ENCODE results near the gene ADGRL3. TPM values are rescaled to one million over a fixed set of nuclear protein-coding genes. Genes with fewer than 3 reads are reported as not detected.
"Not testable (repeated sequence)": the region's sequence is repeated elsewhere in the genome, so short reads cannot be mapped to it uniquely, and the experiment has no call there.

The ADGRL3 gene
- total RNA-seq, 1 experiment from 2014 or later, result not detected

DNA sequence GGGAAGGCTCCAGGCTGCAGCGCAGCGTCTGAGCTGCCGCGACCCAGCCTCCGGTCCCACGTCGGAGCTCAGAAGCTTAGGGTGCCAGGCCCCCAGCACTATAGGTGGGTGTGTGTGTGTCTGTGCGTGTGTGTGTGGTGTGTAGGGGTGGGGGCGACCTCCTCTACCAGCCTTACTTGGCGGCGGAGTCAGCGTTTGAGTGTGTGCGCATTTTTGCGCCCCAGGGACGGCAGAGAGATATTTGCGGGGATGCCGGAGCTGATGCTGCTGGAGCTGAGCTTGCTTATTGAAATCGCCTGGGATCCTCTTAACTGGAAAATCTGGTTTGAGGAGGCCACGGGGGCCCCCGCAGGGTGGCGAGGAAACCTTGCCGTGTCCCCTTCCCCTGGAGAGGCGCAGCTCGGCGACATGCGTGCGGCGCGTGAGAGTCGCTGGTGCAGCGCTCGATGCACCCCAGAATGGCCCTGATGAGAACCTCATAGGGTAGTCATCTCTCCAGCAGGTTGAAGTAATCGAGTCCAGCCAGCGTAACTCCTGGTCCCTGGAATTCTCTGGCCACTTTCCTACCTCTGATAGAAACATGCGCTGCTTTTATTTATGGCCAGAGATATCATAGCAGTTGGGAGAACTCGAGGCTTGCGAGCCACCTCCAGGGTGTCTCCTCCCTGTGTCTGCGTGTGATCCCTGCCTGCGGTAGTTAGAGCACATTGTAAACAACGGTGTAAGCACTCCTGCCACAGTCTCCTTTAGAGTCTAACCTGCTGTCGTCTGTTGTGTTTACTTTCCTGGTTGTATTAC is 2.7 kb downstream of the ADGRL3 start:
- in situ Hi-C loops (cut with HindIII; ENCODE audit: low pct_unique_long_range_greater_than_20kb, low sequenced_read_pairs), result no loop called here
- no peak for DNase-seq (ENCODE audit: low read depth)

DNA sequence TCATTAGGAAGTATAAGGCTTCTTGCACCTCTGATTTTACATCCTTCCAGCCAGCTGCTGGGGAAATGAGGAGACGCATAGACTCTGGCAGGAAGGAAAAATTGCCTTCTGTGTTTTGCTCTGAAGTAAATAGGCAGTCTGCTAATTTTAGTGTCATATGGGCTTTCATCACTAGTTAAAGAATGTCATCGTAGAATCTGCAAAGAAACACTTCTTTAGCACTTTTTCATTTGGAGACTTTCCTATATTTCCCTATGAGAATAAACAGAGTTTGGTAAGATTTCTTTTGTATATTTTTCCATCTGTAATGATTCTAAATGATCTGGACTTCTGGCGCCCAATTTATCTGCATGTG is 3.3 kb downstream of the ADGRL3 start:
- in situ Hi-C loops (cut with HindIII; ENCODE audit: low pct_unique_long_range_greater_than_20kb, low sequenced_read_pairs), result no loop called here
- DNase-seq (ENCODE audit: low read depth), result no peak

DNA sequence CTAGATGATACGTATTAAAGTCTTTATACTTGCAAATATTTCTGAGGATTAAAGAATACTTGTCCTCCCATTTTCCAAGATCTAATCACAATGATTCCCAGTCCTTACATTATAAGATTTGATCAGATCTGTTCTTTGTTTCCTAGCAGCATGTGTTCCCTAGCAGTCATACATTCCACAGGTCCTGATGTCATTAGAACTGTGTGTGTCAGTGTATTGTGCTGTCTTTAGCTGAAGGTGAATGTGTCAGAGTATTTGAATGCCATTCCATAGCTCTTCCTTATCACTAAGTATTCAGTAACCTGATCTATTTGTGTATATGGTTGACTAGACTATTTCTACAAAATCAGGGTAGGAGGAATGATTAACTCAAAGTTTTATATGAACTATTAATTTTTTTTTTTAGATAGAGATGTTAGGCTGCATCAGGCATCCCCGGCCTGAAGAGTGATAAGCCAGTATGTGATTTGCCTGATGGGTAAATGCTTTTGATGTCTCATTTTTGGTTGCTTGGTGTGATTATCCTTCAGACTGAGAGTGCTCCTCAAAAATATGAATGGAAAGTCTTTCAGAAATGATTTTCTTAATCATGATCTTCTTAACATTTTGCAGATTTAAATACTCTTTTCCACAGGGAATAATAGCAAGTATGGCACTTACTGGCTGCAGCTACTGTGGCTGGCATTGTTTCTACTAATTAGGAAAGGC is 4.4 kb downstream of the ADGRL3 start:
- in situ Hi-C loops (cut with HindIII; ENCODE audit: low pct_unique_long_range_greater_than_20kb, low sequenced_read_pairs), result no loop called here
- no peak for DNase-seq (ENCODE audit: low read depth)

DNA sequence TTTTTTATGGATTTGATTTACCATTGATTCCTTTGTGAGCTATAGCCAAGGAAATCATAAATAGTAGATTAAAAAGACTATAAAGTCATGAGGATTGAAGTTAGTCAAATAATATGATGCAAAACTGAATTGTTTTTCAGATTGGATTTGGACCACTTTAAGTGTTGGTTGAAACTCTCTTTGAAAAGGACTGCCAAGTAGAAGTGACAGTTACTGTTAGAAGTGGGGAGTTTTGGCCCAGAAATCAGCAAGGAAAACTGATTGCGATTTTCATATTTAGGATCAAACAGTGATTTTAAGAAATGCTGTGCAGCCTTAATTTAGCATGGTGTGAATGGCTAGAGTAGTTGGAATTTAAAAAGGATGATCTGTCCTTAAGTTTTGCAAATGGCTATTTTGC is 4.9 kb downstream of the ADGRL3 start:
- DNase-seq (ENCODE audit: low read depth), result no peak
- in situ Hi-C loops (cut with HindIII; ENCODE audit: low pct_unique_long_range_greater_than_20kb, low sequenced_read_pairs), result no loop called here

DNA sequence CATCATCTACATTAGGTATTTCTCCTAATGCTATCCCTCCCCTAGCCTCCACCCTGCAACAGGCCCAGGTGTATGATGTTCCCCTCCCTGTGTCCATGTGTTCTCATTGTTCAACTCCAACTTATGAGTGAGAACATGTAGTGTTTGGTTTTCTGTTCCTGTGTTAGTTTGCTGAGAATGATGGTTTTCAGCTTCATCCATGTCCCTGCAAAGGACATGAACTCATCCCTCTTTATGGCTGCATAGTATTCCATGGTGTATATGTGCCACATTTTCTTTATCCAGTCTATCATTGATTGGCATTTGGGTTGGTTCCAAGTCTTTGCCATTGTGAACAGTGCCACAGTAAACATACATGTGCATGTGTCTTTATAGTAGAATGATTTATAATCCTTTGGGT is 7.0 kb downstream of the ADGRL3 start:
- in situ Hi-C loops (cut with HindIII; ENCODE audit: low pct_unique_long_range_greater_than_20kb, low sequenced_read_pairs); DNase-seq (ENCODE audit: low read depth): not testable (repeated sequence)

DNA sequence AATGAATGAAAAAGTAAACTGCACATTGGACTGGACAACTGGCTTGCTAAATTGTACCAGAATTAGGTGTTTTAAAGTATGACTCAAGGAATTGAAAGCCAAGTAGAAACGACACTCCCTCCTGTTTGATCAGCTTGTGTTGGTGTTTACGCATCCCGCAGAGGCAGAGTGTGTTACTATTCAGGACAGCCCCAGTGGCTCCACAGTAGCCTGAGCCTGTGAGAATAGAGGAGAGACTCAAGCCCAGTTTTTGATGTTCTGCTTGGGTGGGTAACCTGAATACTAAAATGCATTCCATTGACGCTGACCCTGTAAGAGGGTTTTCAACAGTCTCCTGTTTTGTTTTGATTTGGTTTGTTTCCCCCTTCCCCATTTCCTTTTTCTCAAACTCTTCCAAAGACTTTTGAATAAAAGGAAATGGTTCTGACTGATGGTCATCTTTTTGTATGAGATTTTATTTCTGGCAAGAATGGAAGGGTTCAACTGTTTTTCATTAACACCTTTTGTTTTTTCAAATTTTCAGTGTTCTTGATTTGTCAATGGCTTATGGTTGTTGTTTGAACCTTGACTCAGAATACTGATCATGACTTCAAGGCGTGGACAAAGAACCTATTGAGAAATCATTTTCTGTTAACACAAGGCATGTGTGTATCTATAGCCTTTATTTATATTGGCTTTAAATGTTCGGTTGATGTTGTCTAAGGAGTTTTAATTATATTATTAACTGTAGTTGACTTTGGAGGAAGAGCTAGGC is 10.2 kb downstream of the ADGRL3 start:
- no peak for DNase-seq (ENCODE audit: low read depth)
- in situ Hi-C loops (cut with HindIII; ENCODE audit: low pct_unique_long_range_greater_than_20kb, low sequenced_read_pairs), result no loop called here

DNA sequence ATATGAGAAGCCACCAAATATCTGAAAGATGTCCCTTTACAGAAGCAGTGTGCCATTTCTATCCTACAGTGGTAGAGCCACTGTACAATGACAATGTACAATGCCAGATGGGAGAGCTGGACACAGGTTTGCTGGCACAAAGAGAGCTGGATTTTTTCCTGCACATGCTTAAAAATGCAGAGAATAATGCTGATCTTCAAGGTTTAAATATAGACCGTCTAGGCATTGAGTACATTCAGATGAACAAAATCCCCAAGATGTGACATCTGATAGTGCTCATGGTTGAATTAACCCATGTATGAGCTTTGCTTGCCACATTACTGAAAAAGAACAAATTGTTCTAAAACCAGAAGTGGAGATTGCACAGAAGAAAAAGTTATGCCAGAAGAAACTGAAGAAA is 11.7 kb downstream of the ADGRL3 start:
- DNase-seq (ENCODE audit: low read depth), result no peak
- in situ Hi-C loops (cut with HindIII; ENCODE audit: low pct_unique_long_range_greater_than_20kb, low sequenced_read_pairs), result no loop called here

DNA sequence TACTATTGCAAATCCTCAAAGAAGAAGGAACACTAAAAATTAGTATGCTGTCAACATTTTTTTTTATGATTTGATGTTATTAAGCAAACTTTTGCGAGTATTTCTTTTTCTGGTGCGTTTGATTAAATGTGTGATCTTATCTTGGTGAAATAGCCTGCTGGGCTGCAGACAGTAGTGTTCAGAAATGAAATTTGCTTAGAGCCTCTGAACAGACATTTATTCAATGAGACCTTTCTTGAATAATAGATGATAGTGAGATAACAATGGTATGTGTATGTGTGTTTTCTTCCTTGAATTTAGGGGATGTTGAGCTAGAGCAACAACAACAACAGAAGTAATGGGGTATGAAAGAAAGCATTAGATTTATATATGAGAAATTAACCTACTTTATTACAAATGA is 12.7 kb downstream of the ADGRL3 start:
- DNase-seq (ENCODE audit: low read depth), result no peak
- in situ Hi-C loops (cut with HindIII; ENCODE audit: low pct_unique_long_range_greater_than_20kb, low sequenced_read_pairs), result no loop called here

DNA sequence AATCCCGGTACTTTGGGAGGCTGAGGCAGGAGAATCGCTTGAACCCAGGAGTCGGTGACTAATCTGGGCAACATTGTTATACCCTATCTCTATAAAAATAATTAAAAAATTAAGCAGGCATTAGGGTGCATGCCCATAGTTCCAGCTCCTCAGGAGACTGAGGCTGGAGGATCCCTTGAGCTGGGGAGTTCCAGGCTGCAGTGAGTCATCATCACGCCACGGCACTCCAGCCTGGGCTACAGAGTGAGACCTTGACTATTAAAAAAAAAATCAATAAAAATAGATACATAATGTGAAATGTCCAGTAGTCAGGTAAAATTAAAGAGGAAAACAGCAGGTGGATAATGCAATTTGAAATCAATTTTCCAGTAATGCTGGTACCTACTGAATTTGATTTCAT is 14.6 kb downstream of the ADGRL3 start:
- in situ Hi-C loops (cut with HindIII; ENCODE audit: low pct_unique_long_range_greater_than_20kb, low sequenced_read_pairs), result no loop called here
- DNase-seq (ENCODE audit: low read depth), result no peak

DNA sequence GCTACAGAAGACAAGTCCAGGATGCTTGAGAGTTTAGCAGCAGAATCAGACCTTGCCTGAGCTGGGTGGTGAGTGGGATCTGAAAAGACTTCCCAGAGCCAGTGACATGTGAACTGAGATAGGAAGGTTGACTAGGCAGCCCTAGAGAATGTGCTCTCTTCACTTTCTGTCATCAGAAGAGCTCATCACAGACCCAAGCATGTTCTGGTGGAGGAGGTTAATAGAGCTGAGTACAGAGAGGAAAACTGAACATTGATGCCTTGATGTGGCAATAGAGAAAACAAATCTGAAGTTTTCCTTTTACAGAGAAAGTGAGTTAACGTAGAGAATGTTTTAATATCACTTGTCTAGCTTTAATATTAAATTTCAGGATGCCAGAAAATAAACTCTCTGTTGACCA is 17.1 kb downstream of the ADGRL3 start:
- in situ Hi-C loops (cut with HindIII; ENCODE audit: low pct_unique_long_range_greater_than_20kb, low sequenced_read_pairs), result no loop called here
- no peak for DNase-seq (ENCODE audit: low read depth)

DNA sequence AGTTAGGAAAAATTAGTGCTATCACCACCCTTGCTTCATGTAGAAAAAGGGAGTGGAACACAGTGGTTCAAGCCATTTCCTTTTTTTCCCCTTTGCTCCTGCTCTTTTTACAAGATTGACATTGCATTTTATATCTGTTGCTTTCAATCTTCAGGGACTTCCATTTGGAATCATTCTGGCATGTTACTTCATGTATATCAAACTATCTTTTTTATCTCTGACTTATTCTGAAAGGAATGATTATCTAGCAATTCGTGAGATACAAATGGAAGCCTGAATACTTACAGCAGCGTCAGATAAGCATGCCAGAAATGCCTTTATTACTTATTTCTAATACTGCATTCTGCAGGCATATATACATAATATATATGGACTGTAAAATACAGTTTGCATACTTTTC is 20.4 kb downstream of the ADGRL3 start:
- no peak for DNase-seq (ENCODE audit: low read depth)
- in situ Hi-C loops (cut with HindIII; ENCODE audit: low pct_unique_long_range_greater_than_20kb, low sequenced_read_pairs), result no loop called here

DNA sequence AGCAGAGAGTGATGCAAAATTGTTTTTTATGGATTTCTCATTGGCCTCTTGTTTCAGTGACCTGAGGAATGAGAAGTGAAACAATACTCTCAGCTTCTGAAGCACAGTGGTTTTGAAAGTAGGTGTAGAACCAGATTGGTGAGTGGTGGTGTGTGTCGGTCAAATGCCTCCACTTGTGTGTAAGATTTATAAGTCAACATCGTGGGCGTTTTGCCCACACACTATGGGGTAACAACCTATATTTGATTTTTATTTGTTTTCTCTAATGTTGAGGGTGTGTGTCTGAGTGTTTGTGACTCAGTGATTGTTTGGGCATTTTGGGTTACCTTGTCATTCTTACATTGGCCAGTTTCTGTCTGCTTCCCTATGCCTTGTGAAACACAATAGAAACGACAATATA is 23.3 kb downstream of the ADGRL3 start:
- in situ Hi-C loops (cut with HindIII; ENCODE audit: low pct_unique_long_range_greater_than_20kb, low sequenced_read_pairs), result no loop called here
- DNase-seq (ENCODE audit: low read depth), result no peak

DNA sequence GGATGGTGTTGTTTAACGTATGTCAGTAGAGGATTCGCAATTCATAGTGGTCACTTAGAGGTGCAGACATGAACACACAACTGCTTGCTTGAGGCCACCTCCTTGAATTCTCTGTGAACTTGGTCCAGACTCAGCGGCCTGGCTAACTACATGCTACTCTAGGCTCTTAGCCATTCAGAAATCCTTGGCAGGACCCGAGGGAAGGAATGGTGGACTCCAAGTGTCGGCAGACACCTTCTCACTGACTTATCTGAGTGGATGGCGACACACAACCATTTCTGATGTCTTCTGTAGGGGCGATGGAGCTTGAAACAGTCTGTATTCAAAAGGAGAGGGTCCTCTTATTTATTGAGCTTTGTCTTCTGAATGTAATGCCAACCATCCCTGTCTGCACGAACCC is 24.4 kb downstream of the ADGRL3 start:
- in situ Hi-C loops (cut with HindIII; ENCODE audit: low pct_unique_long_range_greater_than_20kb, low sequenced_read_pairs), result no loop called here
- DNase-seq (ENCODE audit: low read depth), result no peak

DNA sequence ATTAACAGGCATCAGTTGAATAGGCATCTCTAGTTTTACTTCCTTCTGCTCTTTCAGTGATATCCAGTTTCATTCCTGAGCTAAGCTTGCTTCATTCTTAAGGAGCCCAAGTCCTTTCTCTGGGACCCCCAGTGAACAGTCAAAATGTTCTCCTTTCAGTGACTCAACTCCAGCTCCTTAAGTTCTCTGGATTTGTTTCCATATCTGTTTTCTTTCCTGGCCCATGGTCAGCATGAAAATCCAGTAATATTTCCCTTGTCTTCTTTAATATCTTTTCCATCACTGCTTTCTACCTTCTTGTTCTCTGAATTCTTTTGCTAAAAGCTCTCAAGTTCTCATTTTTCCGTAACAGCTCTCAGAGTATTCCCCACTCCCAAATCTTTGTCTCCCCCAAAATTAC is 25.5 kb downstream of the ADGRL3 start:
- in situ Hi-C loops (cut with HindIII; ENCODE audit: low pct_unique_long_range_greater_than_20kb, low sequenced_read_pairs), result no loop called here
- no peak for DNase-seq (ENCODE audit: low read depth)

DNA sequence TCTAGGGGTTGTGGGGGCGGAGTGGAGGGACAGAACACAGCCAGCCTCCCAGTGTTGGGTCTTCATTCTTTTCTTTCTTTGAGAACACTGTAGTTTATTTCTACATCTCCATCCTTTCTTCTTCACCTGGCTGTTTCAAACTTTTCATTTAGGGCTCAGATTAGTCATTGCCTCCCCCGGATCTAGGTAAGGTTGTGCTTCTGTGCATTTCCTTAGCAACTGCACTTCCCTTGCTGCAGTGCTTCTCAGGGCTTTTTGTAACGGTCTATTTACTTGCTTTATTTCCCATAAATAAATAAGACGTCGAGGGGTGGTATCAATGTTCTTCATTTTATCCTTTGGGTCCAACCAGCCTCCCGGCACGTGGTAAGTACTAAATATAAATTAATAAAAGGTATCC is 31.3 kb downstream of the ADGRL3 start:
- in situ Hi-C loops (cut with HindIII; ENCODE audit: low pct_unique_long_range_greater_than_20kb, low sequenced_read_pairs), result no loop called here
- DNase-seq (ENCODE audit: low read depth), result no peak

DNA sequence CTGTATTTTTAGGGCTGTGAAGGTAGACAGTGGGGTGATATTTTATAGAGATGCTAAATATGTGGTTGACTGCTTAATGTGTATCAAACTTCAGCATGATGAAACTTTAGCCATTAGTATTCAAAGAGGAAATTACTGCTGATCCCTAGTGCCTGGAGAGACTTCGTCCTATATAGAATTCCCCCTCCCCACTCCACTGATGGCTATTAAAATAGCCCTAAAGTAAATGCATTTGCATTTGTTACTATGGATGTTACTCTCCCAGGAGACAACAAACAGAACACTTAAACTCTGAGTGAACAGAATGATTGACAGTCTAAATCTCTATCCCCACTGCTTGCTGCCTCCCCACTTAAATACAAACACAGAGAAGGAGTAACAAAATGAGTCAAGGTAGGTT is 39.1 kb downstream of the ADGRL3 start:
- in situ Hi-C loops (cut with HindIII; ENCODE audit: low pct_unique_long_range_greater_than_20kb, low sequenced_read_pairs), result no loop called here

DNA sequence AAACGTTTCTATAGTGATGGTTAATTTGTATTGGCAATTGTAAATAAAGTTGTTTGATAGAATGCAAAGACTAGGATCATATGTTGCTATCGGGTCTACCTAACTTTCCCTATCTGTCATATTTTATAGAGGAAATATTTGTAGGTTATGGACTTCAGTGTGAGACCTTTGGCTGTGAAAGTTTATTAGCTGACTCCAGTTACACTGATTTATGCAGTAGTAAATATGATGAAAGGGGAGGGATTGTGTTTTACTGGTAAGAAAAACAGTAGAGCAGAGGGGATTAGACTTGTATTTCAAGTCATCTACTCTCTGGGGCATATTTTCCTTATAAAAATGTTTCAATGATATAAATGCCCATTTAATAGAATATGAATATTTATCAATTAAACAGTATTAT is 43.8 kb downstream of the ADGRL3 start:
- DNase-seq (ENCODE audit: low read depth), result no peak
- in situ Hi-C loops (cut with HindIII; ENCODE audit: low pct_unique_long_range_greater_than_20kb, low sequenced_read_pairs), result no loop called here

More for the DNA sequence above, 39.1 kb downstream of the ADGRL3 start:
- DNase-seq (ENCODE audit: low read depth), result no peak

DNA sequence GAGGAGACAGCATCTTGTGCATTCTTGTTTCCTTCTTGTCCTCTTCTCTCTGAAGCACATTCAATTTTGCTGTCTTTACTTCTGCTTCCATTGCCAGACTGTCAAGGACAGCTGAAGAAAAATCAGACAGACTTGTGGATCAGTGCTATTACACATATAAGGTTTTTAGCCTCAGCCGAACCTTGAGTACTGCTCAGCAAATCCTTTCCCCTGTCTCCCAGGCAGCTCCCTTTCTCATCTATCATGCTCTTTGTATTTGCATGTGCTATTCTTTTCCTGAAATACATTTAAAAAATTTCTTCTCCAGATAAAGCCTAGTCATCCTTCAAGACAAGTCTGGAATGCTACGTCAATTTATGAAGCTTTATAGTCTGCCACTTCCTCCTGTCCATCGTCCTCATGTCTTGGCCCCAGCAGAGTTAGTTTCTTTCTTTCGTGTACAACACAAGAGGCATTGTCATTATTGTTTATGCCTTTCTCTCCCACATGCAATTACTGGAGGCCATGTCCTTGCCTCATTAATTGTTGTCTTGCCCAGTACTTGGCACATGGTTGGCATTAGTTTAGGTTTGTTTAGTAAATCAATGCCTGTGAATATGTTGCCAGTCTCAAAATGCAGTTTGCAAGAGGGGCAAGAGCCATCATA is 45.1 kb downstream of the ADGRL3 start:
- no peak for DNase-seq (ENCODE audit: low read depth)
- in situ Hi-C loops (cut with HindIII; ENCODE audit: low pct_unique_long_range_greater_than_20kb, low sequenced_read_pairs), result no loop called here

DNA sequence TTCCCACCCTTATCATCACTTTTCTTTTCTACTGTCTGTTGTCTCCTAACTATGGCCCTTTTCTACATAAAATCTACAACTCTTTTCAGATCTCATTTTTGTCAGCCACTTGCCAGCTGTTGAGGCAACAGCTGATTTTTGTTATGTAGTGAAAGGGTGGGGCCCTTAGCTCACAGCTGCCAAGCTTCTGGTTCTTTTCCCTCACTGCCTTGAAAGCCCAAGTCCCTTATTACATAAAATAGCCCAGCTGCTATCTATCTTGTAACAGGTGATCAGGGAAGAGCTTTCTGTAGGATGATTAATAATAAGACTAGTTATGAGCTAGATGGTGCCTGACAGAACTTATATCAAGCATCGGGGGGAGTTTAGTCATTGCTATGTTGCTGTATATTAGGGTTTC is 45.9 kb downstream of the ADGRL3 start:
- in situ Hi-C loops (cut with HindIII; ENCODE audit: low pct_unique_long_range_greater_than_20kb, low sequenced_read_pairs), result no loop called here

More for the DNA sequence above, 45.9 kb downstream of the ADGRL3 start:
- DNase-seq (ENCODE audit: low read depth), result no peak

Data from Caki2 (cell line).